HG03175 (cell line): ENCODE data around the gene SMIM1.

ENCODE experiments used
- ATAC-seq: cut with Tn5 transposase; IDR thresholded peaks from one replicate; pipeline ENCODE4 v1.9.1; 2021; ENCODE audit warnings: mild to moderate bottlenecking, moderate library complexity; ENCODE audit not compliant: unreplicated experiment

SMIM1 gene

DNA sequence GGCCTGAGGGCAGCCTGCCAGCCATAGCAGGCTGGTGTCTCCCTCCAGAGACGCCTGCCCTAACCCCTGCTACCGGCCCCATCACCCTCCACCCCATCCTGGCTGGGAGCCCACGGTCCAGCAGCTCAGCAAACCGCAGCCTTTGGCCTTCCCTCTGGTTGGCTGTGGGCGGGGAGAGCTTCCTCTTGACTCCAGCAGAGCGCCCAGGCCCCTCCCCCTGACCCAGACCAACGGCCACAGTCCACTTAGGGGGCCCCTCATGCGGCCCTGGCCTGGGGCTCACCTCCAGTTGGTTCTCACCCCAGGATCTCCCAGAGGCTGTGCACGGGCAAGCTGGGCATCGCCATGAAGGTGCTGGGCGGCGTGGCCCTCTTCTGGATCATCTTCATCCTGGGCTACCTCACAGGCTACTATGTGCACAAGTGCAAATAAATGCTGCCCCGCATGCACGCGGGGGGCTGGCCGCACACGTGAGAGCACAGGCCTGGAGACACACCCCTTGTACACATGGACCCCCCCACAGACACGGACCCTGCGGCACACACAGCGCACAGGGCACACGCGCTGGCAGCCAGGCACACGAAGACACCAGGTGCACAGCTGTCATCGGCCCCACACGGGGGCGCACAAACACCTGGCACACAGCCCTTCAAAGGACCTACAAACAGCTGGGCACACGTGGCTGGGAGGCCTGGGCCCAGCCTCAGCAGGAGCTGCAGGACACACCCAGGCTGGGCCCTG is 3.1 kb downstream of the SMIM1 start:
- ATAC-seq = no peak

DNA sequence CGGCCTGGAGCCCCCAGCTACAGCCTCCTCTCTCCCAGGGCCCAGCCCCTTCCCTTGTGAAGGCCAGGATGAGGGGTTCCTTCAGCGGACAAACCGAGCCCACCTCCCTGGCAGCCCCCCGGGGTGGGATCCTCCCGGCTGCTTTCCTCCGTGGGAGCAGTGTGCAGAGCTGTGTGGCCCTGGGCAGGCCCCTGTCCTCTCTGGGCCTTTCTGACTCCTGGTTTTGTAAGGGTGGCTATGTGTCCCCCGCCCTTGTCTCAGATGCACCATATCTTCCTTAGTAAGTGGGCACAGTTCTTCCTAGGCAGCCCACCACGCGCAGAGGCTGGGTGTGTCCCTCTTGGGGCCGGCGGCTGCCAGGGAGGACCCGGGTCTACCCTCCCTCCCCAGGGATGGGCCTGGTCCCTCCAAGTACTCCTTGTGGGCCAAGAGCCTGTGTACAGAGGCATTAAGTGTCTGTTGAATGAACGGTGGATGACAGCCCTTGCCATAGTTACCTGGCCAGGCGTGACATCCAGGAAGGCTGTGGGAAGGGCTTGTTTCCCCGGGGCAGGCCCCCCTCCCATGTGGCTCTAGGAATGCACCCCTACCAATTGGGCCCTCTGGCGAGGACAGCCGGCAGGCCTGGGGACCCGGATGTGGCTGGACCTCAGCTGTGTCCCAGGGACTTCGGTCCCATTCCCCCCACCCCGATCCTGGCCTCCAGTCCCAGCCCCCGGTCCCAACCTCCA is 3.8 kb downstream of the SMIM1 start:
- no peak for ATAC-seq

DNA sequence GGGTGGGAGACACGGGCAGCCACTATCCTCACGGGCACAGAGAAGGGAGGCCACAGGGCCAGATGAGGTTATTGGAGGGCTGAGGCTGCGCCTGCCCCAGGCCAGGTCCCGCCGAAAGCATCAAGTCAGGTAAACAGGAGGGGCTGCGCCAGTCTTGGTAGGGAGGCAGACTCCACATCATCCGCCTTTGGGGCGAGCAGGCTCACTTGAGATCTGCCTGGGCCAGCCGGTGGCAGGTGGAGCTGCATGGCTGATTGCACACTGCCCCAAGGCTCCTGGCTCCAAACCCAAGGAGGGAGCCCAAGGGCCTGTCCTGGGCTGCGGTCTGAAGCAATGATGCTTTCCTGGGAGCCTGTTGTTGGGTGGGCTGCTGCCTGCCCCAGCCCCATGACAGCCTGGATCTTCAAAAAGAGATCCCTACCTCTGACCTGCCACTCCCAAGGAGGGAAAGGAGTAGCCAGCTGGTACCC is 4.6 kb downstream of the SMIM1 start:
- ATAC-seq = no peak

DNA sequence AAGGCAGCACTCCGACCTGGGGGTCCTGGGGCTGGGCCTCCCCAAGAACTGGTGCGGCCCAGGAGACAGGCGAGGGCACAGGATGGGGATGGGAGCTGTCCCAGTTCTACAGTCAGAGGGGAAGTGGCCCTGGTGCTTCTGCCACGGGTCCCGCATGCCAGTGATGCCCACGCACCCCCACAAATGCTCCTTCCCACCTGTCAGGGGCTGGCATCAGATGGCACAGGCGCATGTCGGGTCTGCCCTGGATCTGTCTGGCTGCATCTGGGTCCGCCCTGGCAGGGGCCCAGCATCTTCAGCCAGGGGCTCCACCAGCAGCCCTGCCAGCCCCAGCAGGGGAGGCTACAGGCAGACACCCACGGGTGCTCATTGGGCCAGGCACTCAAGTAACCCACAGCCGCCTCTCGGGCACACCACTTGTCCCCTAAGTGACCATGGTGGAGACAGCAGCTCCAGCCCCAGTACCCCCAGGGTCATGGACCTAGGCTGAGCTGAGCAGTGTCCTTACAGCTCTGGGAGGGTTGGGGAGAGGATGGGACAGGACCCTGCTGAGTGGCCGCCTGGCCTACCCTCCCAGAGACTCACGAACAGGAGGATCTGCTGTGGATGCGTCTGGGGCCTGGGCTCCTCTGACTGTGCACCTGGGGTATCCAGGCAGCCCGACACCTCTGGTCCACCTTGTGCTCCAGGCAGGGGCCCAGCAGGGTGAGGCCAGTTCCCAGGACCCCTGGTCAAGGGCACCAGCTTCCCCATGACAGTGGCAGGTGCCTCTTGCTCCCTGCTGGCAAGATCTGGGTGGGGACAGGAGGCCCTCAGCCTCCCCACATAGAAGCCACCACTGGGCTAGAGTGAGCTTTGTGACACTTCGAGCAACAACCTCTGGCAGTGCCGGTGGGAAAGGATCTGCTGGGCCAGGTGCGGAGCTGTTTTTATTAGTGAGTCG is 5.4 kb downstream of the SMIM1 start:
- ATAC-seq = no peak

DNA sequence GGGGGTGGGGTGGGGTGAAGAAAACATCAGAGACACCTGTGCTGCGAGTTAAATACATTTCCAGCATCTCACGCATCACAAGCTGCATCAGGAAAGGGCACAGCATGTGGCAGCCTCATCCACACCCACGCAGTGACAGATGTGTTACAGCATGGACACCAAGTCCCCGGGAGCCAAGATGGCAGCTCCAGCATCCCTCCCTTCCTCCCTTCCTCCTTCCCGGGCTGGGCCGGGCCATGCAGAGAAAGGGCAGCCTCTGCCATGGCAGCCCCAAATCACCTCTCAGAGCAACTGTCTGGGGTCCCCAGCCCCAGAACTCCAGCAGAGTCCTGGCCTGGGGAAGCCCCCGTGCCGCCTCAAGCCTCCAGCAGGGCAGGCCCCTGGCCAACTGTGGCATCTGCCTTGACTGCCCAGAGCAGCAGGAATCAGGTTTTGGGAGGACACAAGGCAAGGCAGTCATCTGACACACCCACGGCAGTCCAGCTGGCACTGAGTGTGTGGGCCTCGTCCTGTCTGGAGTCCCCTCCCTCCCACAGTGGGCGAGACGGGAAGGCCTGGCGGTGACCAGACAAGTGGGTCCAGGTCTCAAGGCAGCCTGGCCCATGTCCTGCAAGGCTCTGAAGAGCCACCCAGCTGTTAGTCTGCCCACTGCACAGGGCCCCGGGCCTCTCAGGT is 6.2 kb downstream of the SMIM1 start:
- no peak for ATAC-seq

DNA sequence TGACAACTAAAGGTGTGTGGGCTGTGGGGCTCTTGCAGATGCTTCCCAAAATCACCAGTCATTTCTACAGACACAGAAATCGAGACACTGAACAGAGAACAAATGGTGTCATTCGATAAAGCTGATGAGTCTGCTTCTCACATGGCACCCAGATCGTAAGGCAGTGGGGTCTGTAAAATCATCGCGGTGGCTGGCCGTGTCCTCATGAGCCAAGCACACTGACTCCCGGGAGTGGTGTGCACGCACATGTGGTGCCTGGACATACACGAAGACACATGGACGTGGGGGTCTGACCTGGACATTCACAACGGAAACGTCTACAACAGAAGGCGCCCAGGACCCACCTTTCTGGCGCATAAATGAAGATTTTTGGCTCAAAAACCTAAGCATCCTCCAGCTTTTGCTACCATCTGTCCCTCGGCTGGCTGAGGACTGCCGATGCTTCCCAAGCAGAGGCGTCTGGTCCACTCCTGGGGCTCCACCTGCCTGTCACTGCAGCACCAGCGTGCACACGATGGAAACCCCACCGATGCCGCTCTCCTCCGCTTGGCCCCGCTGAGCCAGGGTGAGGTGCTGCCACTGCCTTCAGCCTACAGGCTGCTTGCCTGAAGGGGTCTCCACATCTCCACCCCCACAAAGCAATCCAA is 6.8 kb downstream of the SMIM1 start:
- no peak for ATAC-seq

DNA sequence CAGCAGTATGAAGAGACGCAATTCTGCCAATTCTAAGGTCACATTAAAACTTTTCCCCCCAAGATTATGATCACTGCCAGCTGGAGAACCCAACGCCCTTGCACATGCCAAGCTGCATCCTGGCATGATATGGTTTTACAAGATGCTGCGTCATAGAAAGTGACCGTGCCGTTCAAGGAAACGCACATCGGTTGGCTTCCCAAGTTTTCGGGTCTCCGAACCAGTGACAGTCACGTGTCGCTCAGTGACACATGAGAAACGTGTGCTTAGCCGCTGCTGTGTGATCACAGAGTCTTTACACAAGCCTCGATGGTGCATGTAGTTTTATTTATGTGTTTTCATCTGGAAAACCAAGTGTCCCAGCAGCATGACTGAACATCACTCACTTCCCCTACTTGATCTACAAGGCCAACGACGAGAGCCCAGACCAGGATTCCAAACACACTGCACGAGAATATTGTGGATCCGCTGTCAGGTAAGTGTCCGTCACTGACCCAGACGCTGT is 7.4 kb downstream of the SMIM1 start:
- no peak for ATAC-seq

DNA sequence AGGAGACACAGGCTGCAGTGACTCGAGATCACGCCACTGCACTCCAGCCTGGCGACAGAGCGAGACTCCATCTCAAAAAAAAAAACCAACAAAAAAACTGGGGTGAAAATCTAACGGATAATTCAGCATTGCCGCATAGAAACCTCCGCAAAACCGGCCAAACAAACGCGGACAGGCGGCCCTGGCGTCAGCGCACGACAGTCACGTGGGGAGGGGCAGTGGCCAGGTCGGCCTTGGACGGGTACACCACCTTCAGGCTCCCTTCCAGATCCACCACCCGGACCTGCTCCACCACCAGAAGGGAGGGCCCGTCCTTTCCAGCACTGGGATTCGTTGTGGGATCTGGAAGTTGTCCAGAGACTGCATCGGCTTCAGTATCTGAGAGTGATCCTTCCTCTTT is 8.4 kb downstream of the SMIM1 start:
- ATAC-seq = no peak

DNA sequence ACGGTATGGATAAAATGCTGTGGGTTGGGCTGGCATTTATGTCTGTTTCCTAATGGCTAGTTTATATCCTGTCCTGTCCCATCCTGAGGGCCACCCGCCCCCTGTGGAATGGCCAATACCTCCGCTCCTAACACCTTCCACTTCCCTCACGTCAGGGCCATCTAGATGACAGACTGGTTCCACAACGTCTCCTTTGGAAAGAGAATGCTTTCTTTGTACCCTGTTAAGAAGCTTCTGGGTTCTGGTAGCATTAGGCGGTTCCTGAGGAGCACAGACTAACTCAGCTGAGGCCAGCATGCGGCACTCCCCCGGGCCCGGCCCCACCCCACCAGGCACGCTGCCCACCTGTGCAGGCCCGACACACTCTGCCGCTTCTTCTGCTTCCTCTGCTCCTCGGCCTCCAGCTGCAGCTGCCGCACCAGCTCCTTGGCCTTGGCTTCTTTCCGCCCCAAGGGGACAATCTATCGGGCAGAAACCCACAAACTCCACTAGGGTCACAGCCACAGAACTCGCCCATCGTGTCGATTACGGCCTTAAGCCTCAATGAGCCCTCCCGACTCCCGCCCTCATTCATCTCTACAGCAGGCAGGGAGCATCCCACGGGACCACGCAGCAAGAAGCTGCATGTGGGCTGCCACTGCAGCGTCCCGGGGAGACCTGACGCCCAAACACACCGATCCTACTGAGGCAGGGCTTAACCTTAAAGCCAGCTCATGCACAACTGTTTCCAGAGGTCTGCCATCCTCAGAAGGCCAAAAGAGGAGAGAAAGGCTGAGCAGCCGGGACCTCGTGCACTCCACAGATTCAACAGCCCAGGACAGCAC is 11.3 kb downstream of the SMIM1 start:
- ATAC-seq = no peak

DNA sequence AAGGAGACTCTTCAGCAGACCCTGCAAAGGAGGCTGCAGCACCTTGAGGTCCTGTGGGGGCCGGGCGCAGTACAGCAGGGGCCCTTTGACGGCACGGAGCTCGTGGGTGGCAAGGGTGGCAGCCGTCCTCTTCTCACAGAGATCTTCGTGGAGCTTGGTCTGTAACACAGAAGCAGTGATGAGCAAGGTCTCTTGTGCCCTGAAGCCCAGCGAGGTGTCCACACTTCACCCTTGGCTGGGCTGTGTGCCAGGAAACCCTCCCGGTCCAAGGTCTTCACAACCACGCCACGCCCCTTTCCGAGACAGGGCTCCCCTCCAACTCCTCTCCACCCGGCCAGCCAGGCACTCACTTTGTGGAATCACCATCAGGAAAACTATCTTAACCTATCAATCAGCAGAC is 12.5 kb downstream of the SMIM1 start:
- ATAC-seq = no peak

DNA sequence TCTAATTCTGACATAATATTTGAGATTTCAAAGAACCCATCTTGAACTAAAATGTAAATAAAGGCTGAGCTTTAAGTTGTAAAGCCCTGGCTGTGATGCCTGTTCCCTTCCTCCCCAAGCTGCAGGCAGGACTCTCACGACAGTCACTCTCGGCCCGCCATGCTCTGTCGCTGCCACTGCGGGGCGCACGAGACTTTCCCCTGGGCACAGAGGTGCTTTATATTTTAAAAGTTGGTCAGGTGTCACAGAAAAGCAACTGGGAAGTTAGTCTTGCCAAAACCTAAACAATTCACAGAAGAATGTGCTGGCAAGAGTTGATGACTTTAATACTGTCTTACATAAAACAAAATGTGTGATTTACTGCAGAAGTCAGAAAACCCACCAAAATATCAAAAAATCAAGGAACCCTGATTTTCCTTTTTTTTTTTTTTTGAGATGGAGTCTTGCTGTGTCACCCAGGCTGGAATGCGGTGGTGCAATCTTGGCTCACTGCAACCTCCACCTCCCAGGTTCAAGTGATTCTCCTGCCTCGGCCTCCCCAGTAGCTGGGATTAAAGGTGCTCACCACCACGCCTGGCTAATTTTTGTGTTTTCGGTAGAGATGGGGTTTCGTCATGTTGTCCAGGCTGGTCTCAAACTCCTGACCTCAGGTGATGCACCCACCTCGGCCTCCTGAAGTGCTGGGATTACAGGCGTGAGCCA is 13.1 kb downstream of the SMIM1 start:
- no peak for ATAC-seq

DNA sequence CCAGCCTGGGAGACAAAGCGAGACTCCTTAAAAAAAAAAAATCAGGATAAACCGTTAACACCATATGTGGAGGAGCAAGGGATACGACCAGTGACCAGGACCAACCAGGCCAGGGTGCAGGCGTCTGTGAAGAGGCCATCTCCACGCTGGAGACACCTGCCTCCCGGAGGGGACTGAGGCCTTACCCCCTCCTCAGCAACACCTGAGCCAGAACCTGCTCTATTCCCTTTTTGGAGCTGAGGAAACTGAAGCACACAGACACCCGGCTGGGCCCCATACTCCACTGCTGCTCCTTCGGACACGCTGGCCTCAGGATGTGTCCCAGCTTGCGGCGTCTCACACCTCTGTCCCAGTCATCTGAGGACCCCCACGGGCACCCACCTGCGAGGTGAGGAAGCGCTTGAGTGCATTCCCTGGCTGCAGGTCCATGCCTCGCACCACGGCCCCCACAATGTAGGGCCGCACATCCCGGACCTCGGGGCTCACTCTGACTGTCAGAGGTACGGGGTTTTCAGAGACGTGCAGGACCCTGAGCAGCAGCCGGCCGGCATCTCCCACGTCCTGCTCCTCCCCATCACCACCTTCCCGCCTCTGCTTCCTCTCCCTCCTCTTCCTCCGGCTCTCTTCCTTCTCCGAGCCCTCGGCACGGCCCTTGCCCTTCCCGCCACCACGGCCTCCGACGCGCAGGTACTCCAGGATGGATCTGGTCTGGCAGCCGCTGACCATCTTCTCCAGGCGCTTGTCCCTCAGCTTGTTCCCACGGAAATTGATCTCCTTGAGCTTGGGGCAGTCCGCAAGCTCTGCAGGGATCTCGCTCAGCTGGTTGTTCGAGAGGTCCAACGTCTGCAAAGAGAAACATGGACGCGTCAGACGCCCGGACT is 14.2 kb downstream of the SMIM1 start:
- ATAC-seq = no peak

DNA sequence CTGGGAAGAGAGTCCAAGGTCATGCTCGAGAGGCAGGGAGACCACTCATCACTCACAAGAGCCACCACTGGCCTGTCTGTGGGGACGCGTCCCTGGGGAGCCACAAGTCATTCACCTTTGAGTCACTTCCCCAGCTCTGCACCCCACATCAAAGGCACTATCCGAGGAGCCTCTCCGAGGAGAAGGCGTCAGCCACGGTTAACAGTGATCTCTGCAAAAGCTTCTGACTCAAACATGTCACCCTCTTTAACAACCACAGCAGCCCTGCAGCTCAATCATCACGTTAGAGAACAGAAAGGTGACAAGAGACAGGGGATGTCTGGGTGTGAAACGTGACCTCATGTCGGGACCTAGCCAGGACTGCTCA is 14.8 kb downstream of the SMIM1 start:
- no peak for ATAC-seq

DNA sequence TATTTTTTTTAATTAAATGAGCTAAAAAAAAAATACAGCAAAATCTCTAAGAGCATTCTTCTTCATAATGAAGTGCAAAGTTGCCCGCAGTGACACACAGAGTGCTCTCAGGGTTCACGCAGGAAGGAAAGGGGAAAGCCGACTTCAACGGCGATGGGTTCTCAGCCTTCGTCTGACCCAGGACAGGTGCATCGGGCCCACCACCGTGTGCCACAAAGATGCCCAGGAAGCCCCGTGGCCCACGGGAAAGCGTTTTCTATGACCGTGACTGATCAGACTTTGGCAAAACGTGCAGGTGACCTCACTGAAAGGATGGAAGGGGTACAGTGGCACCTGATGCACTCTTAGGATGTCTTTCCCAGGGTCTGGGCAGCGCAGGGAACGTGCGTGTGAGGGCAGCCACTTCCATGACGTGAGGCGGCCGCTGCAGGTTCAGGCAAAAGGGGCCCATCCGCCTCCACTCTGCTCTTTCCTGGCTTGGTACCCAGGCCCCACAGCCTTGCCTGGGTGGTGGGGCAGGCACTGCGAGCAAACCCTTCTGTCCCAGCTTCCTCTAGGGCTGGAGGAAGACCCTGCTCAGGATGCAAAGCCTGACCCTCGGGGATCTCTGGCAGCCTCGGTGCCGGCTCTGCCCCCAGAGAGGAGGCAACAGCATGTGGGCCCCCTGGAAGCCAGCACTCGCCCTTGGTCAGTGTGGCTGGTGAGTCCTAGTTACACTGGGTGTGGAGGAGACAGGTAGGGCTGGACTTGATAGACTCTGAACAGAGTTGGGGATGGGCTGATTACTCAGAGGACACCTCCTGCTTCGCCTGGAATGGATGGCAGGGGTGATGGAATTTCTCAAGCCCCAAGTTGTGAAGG is 15.4 kb downstream of the SMIM1 start:
- no peak for ATAC-seq

DNA sequence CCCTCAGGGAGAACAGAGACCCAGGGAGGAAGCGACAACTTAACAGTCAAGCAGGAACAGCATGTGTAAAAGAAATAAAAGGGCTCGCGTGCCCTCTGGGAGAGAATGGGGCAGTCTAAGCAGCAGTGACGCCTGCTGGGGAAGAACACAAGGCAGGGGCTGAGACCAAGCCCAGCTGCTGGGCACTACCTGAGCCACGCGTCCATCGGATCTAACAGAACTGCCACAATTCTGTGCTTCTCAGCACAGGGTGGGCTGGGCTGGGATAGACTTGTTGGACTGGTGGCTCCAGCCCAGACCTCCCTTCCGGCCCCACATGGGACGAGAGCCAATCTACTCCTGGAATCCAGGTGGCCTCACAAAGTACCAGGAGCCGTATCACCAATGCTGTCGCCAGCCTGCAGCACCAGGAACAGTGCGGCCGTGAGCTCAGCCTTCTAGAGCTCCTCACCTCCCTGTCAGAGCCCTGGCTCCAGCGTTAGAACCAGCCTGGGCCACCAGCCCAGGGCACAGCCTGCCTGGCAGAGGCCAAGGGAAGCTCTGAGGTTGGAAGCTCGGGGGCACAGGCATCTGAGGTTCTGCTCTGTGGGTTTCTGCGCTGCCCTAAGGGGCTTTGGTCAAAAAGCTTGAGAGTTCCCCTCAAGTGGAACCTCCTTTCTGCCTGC is 16.3 kb downstream of the SMIM1 start:
- ATAC-seq = no peak
